ENCODE results near the gene CACNA1E.

CACNA1E gene

DNA sequence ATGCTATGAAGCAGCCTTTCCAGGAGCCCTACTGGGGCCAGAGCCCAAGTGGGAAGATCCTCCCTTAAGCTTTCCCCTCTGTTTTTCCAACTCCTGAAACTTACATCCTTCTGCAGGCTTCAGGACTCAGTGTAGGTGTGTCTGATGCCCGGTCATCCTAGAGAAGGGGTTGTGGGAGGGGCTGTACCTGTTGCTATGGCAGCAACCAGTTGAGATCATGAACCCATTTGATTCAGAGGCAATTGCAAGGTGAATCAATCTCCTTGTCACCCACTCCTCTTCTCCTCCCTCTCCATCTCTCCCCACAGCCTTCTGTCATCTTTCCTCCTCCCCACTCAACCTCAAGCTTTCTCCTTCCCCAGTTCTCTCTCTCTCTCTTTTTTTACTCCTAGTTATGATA is 151.8 kb downstream of the CACNA1E start:
- no peak for DNase-seq (ENCODE audit: low read depth)

DNA sequence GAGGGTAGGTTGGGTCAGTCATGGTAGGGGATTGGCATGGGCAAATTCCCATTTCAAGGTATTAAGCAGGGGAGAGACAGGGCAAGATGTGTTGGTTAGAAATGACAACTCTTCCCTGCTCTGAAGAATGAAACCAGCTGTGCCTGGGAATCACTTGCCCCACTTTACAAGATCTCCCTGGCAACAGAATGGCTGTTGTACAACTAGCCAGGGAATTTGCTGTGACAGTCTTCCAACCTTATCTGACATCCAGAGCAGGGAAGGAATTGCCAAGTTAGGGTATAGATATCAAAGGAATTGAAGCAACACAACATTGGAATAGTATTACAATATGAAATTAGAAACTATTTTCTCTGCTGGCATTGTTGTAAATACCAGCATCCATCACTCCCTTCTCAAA is 154.7 kb downstream of the CACNA1E start:
- DNase-seq (ENCODE audit: low read depth), result no peak

DNA sequence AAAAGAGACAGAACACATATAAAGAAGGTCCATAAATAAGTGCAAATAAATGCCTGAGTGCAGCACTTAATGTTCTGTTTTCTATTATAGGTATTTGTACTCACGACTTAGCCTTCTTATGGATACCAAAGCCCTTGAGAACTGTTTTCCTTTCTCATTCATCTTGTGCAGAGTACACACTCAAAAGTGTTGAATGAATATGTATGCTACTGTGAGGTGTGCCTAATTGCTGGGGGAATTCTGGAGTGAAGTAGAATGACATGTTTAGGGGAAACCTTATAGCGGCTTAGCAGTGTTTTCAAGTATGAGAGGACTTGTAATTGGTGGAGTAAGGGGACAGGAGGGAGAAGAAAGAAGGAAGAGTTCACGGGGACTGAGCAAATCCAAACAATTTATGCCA is 157.6 kb downstream of the CACNA1E start:
- DNase-seq (ENCODE audit: low read depth), result no peak

DNA sequence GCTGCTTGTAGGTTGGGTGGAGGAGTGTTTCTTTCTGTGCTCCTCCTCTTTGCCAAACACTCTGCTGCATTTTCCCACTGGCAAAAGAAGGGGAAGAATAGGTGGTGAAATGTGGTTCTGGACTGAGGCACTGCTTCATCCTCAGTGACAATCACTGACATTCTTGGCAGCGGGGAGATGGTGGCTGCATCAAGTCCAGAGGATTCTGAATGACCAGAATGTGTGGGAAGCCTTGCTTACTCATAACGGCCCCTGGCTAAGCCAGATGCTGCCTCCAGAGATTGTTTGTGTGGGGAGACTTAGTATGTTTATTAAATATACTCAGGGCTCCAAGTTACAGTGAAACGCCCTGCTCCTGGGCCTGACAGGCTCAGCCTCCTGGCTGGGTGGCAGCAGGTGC is 160.3 kb downstream of the CACNA1E start:
- no peak for DNase-seq (ENCODE audit: low read depth)

DNA sequence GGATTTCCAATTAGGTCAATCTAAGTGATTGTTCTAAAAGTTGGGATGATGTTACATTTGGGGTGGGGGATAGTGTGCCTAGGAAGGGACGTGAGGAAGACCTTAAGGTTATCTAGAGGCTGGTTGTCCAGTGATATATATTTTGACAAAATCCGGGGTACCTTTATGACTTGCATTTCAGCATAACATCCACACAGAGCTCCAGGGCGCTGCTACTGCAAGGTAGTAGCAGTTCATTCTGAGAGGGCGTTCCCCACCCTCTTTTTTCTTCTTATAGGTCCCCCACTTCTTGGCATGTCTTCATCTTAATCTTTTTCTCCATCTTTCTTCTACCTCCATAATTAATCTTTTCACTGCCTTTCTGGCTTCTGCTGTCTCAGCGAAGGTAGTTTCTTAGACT is 161.9 kb downstream of the CACNA1E start:
- DNase-seq (ENCODE audit: low read depth), result no peak

DNA sequence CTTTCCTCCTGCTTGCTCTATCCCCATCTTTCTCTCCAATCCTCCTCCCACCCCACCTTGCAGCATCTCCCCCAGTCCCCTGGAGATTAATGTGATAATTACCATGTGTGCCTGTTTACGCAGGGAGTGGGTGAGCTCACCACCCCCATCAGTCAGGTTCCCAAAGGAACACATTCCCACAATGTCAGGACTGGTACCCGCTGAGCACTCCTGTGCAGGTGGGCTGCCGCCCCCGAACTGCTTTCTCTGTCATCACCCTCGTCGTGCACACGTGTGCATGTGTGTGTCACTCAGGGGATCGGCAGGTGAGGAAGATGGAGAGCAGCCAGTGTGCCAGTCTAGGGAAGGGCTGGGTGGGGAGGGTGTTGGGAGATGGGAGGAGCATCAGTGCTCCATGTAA is 163.4 kb downstream of the CACNA1E start:
- no peak for DNase-seq (ENCODE audit: low read depth)

DNA sequence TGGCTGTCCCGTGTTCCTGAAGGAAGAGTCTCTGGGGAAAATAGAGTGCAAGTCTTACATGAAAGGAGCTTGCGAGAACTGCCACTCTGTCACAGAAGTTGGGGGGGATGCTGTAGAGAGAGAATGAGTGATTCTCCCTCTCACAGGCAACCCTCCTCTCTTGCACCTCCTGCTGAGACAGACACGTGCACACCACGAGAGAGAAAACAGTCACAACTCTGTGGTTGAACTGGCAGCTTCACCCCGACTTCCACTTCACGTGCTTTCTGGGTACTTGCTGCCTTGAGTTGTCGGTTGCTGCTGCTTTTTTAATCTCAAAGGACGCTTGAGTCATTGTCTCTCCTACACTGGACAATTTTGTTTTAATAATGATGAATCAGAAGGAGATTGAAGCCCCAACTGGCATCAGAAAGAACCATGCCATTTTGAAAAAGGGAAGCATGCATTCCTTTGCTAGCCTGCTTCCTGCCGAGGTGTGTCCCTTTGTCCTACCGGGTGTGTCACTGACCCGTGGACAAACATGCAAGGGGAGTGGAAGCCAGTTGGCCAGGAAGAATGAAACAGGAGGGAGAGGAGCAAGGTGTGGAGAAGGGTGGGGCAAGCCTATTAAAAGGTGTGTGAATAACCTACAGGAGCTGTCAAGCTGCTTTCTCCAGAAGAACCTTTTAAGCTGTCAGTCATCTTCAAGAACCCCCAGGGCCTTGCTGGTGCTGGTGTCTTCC is 164.2 kb downstream of the CACNA1E start:
- peak; percentile 66 for DNase-seq (ENCODE audit: low read depth)

DNA sequence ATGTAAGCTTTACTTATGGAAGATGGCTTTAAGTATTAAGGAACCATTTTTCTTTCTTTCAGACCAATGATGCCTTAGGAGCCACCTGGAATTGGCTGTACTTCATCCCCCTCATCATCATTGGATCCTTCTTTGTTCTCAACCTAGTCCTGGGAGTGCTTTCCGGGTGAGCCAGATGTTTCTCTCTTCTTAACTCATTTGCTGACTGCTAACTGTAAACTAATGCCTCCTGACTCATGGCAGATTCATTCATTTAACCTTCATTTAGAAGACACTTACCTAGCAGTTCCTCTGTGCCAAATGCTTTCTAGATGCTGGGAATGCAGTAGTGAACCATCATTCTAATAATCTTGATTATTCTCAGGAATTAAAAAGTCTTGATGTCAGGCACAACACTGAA is 168.0 kb downstream of the CACNA1E start:
- no peak for DNase-seq (ENCODE audit: low read depth)

DNA sequence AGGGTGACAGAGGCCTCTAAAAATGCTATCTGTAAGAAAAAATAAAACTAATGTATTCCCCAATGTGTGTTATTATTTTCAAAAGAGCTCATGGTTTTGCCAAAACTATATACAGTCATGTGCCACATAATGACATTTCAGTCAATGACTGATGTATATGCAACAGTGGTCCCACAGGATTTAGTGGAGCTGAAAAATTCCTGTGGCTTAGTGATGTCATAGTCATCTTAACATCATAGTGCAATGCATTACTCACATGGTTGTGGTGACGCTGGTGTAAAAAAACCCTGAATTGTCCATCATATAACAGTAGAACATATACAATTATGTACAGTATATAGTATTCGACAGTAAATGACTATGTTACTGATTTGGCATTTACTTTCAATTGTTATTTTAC is 172.4 kb downstream of the CACNA1E start:
- peak; percentile 25 for DNase-seq (ENCODE audit: low read depth)

DNA sequence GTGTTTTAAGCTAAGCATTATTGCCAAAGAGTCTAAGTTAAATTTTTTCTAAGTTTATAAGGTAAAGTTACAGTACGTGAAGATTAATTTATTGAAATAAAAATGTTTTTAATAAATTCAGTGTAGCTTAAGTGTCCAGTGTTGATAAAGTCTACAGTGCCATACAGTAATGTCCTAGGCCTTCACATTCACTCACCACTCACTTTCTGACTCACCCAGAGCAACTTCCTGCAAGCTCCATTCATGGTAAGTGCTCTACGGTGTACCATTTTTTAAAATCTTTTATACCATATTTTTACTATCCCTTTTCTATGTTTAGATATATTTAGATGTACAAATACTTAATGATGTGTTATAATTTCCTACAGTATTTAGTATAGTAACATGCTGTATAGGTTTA is 173.2 kb downstream of the CACNA1E start:
- DNase-seq (ENCODE audit: low read depth), result no peak

DNA sequence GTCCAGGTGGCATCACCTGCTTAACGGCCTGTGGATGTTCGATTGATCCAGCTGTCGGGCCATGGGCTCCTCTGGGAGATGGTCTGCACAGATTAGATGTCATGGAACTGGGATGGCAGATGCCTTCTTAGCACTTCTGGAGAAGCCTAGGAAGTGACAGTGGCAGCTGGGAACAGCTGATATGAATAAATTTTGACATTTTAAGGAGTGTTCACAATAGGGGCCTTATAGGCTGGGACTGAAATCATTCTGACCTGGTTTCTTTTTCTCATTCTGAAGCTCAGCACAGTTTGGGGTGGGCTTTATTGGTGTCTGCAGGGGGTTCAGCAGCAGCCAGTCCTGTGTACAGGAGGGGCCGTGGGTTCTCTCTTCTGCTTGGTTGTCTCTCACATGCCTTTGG is 175.3 kb downstream of the CACNA1E start:
- DNase-seq (ENCODE audit: low read depth), result no peak

DNA sequence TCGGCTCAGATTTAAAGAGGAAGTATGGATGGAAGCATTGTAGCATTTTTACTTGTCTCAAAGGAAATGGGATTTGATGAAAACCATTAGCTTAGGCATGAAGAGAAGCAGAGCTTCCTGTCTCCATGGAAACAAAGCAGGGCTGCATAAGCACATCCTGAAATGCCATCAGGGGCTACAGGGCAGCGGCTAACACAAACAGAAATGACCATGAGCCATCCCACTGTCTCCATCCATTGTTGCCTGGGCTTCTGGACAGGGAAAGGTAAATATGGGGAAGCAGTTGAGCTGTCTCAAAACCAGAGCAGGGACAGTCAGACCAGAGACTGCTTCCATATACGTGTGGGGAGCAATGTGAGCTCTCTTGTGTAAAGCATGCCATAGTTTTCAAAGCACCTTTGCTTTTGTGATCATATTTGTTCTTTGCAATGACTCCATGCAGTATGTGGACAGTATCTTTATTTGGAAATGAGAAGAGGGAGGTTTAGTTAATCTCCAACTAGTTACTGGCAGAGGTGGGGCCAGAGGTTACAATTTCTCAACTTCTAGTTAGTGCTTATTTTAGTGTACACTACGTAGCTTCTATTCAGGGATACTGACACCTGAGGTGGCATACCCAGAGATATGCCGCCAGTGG is 176.1 kb downstream of the CACNA1E start:
- DNase-seq (ENCODE audit: low read depth), result no peak

DNA sequence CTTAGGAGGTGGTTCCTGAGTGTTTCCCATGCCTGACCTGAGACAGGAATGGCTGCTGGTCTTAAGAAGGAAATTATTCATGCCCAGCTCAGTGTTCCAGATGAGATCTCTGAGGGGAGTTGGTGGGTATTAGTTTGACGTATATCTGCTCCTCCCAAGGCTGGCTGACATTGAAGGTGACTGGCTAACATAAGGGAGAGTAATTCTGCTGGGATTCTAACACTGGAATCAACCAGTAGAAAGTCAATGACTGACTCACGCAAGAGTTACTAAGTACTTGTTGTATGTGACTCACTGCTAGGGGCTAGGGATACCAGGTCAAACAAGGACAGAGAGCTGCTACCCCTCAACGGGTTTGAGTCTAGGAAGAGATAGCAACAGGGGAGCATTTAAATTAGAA is 177.3 kb downstream of the CACNA1E start:
- no peak for DNase-seq (ENCODE audit: low read depth)

DNA sequence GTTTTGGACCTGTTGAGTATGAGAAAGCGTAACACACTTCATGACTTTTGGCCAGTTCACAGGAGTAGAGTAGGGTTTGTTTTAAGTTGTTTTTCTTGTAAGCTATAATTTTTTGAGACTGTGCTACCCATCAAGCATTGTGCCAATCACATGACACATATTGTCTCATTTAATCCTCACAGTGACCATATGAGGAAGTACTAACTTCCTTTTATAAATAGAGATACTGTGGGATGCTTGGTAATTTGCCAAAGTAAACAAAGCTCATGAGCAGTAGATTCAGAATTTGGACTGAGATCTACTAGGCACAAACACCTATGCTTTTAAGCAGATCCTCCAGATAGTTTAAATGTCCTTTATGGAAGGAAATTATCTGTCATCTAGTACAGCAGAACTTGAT is 178.3 kb downstream of the CACNA1E start:
- no peak for DNase-seq (ENCODE audit: low read depth)

DNA sequence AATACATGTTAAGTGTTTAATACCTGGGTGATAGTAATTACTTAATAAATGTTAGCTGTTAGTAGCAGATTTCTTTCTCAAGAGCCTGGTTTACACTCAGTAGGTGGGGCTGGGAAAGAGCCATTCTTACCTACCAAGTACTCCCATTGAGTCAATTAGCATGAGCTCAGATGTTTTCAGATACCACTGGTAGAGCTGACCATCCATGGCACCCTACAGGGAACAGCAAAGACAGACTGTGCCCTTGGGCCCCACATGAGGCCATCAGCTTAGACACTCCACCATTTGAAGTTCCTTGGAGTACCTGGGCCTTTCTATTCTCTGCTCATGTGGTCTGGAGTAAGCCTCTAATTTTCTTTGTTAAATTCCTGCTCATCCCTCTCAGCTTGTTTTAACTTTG is 179.3 kb downstream of the CACNA1E start:
- DNase-seq (ENCODE audit: low read depth), result no peak

DNA sequence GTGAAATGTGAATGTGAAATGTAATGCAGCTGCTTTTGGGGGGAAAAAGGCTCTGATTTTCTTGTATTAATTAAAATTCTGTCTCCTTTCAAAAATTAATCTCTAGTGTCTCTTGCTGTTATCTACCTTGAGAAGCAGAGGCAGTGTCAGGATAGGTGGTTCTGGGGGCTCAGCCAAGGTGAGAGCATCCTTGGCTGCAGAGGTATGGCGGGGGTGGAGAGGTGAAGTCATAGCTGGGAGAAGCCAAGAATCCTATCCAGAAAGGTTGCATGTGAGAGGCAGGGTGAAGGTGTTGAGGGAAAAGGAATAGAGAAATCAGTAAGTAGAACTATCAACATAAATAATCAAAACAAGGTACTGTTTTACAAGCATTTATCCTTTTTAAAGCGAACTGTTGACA is 181.2 kb downstream of the CACNA1E start:
- DNase-seq (ENCODE audit: low read depth), result no peak

DNA sequence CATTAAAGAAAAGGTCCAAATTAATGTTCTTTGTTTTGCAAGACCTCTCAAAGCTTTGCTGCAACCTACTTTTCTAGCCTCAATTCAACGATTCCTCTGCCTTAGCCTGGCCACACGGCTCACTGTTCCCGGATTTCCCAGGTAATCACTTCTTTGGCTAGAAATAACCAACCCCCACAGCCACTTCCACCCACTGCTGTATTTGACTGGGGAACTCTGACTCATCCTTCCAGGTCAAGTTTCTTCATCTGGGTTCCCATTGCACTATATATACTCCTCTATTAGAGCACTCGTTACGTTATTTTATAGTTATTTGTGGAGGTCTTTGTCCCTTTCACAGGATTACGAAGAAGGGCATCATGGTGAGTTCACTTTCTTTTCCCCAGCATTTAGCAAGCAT is 185.9 kb downstream of the CACNA1E start:
- DNase-seq (ENCODE audit: low read depth), result no peak

DNA sequence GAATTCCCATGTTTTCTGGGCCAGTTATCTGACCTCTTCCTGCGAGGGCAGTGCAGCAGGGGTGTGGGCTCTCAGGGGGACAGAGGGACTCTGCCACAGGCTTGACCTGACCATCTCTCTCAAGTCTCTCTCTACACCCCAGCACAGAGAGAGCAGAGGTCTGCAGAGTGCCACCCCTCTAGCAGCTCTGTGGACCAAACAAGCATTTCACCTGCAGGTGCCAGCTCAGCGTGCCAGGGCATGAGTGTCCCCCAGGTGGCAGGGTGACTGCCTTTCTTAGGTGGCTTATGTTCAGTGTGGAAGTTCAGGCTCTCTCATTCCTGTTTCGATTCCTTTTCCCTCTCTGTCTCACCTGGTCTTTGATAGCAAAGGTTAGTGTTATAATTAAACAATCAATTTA is 191.3 kb downstream of the CACNA1E start:
- no peak for DNase-seq (ENCODE audit: low read depth)

DNA sequence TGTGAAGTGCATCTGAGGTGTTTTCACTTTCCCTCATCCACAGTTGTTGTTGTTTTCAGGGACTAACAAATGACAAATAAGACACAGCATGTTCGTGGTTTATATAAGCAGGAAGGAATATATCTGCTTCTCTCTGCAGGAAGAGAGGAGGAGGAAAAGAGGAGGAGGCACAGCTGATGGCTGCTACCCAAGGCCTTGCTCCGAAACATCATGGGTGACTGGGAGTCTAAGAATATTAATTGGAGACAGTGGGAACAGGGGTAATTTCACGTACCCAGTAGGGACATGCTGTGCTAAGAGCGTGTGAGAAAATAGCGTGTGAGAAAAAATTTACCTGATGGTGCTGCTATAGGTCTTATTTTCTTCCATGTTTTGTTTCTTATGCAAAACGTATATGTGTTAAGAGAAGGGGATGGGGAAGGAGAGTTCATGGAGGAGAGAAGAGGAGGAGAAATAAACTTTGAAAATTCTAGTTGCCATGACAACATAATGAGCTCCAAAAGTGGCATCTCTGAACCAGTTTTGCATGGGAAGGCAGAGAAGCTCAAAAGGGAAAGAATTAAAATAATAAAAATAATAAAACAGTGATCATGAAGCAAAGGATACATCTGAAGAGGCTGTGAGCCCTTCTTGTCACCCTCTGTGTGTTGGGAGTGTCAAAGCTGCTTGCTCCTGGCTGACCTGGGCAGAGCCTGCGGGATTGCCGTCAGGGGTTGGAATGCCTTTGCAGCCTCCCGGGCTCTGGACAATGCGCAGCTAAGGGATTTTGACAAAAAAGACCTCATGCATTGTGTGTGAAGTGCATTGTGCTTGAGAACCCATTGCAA is 192.0 kb downstream of the CACNA1E start:
- no peak for DNase-seq (ENCODE audit: low read depth)

DNA sequence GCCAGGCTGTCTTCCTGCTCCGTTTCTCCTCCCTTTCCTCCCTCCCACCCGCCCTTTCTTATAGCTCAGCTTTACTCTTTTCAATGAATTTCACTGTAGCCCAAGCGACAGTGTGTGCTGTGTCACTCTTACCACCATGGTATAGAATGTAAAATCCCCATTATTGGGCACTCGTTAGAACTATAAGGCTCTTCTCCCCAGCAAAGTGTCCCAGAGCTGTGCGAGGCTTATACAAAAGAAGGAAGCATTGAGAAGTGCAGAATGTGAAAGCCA is 192.5 kb downstream of the CACNA1E start:
- no peak for DNase-seq (ENCODE audit: low read depth)

DNA sequence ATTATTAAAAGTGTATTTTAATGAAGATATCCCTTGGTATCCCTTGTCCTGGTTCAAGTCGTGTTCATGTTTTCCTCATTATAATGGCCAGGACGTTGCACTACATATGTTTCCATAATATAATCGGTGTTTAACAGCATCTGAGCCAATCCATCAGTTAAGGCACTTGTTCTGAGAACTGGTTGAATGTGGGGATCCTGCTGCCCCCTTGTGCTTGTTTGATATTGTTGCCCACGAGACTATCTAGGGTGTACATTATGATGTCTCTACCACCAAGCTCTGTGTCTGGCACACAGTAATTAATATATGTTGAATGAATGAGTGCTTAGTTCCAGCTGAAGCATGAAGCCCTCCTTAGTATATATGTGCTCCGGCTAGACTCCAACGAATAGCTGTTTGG is 193.0 kb downstream of the CACNA1E start:
- DNase-seq (ENCODE audit: low read depth), result no peak

DNA sequence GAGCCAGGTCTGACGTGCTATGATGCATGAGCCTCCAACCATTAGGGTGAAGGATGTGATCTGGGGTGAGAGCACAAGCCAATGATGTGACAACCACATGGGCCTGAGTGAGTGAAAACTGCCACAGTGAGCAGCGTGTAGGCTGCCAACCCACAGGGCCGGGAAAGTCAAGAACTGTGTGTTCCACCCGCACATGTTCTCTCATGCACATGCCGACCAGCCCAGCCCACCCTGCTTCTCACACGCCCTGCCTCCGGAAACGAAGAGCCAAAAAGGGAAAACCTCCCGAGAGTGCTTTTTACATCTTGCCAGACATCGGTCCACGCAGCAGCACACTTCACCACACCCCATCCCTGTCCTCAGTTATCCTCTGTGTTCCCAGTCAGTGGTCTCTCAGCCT is 197.0 kb downstream of the CACNA1E start:
- no peak for DNase-seq (ENCODE audit: low read depth)

DNA sequence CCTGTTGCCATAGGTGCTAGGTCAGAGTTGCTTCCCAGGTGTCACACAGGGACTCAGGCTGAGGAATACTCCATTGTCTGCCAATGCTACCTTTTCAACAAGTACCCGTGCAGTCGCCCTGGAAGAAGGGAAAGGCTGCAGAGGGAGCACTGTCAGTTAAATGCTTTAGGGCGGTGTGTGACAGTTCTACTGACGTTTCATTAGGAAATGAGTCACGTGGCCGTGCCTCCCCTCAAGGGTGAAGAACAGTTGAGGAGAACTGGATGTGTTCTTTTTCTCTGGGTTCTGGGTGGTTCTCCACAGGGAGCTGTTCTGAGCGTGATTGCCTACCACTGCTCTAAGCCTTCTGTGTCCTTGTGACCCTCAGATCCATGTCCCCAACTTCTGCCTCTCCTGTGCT is 197.6 kb downstream of the CACNA1E start:
- no peak for DNase-seq (ENCODE audit: low read depth)

DNA sequence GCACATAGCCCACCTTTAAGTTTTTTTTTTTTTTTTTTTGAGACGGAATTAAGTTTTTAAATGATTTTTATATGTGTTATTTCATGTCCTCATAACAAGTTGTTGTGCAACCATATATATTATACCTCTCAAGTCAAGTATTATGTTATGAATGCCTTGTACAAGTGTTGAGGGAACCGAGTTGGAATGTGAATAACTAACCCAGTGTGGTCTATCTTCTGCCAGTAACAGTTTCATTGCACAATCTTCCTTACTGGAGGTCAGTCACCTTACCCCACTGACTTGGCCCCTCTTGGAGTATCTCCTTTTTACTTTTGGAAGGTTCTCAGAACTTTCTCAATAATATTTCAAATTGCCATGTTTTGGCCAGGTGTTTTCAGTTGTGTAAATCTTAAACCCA is 201.9 kb downstream of the CACNA1E start:
- DNase-seq (ENCODE audit: low read depth), result no peak

Measured in stromal cell of bone marrow (primary cell).